ENCODE data around the gene NUP107.

NUP107 gene

GRCh38 chr12:68775121-68775630, 88.4 kb downstream of the NUP107 start:
- DNase-seq (ENCODE audit: low spot score) = no peak

GRCh38 chr12:68776976-68777610, 90.3 kb downstream of the NUP107 start:
- DNase-seq (ENCODE audit: low spot score) = no peak

- DNase-seq (ENCODE audit: low spot score) = no peak
These were observed 92.5 kb downstream of the NUP107 start for GRCh38 chr12:68779280-68779679.

GRCh38 chr12:68780731-68781130, 94.0 kb downstream of the NUP107 start:
- DNase-seq (ENCODE audit: low spot score) = no peak

- no peak for DNase-seq (ENCODE audit: low spot score)
These were observed 95.0 kb downstream of the NUP107 start for GRCh38 chr12:68781728-68782127.

GRCh38 chr12:68784015-68784414, 97.2 kb downstream of the NUP107 start:
- no peak for DNase-seq (ENCODE audit: low spot score)

GRCh38 chr12:68785358-68785757, 98.6 kb downstream of the NUP107 start:
- no peak for DNase-seq (ENCODE audit: low spot score)

GRCh38 chr12:68785823-68786222, 99.0 kb downstream of the NUP107 start:
- DNase-seq (ENCODE audit: low spot score) = no peak

GRCh38 chr12:68786929-68787328, 100.2 kb downstream of the NUP107 start:
- no peak for DNase-seq (ENCODE audit: low spot score)

GRCh38 chr12:68788554-68789143, 101.9 kb downstream of the NUP107 start:
- DNase-seq (ENCODE audit: low spot score) = no peak

- no peak for DNase-seq (ENCODE audit: low spot score)
These were observed 102.5 kb downstream of the NUP107 start for GRCh38 chr12:68789144-68789878.

GRCh38 chr12:68790081-68790951, 103.5 kb downstream of the NUP107 start:
- DNase-seq (ENCODE audit: low spot score) = no peak

GRCh38 chr12:68790952-68791234, 104.1 kb downstream of the NUP107 start:
- no peak for DNase-seq (ENCODE audit: low spot score)

- DNase-seq (ENCODE audit: low spot score) = no peak
These were observed 105.2 kb downstream of the NUP107 start for GRCh38 chr12:68791897-68792481.

- peak; percentile 21 for DNase-seq (ENCODE audit: low spot score)
These were observed 106.2 kb downstream of the NUP107 start for GRCh38 chr12:68792952-68793351.

GRCh38 chr12:68793436-68793835, 106.7 kb downstream of the NUP107 start:
- DNase-seq (ENCODE audit: low spot score) = no peak

- no peak for DNase-seq (ENCODE audit: low spot score)
These were observed 107.3 kb downstream of the NUP107 start for GRCh38 chr12:68793975-68794652.

- DNase-seq (ENCODE audit: low spot score) = no peak
These were observed 108.0 kb downstream of the NUP107 start for GRCh38 chr12:68794653-68795251.
